Keratinocyte (primary cell): ENCODE results near the gene EPG5. TPM values are rescaled to one million over a fixed set of nuclear protein-coding genes. Genes with fewer than 3 reads are reported as not detected.

ENCODE experiments used
- DNase-seq: peaks from one replicate; pipeline ENCODE4 v3.0.0-alpha.2; 2011; ENCODE audit warnings: low read depth, missing footprints, low spot score
- FAIRE-seq: peaks from 2 replicates; lab custom pipeline; 2011; peaks lifted over from hg19 to GRCh38; lab: Jason Lieb, UNC
- H2AFZ ChIP-seq: 2 replicates; pipeline ENCODE4 v1.6.0; 2012; ENCODE audit warnings: low read length, control low read depth, inconsistent platforms; ENCODE audit not compliant: control insufficient read depth
- H3K27ac ChIP-seq: 2 replicates; pipeline ENCODE4 v1.5.1; 2011; ENCODE audit warnings: low read length; ENCODE audit not compliant: control insufficient read depth, insufficient read depth
- H3K27me3 ChIP-seq: 3 replicates; pipeline ENCODE4 v1.6.0; 2011; ENCODE audit warnings: low read length; ENCODE audit not compliant: control insufficient read depth, insufficient read depth; ENCODE audit errors: extremely low read depth
- H3K36me3 ChIP-seq, 2 experiments: 2 replicates in 1 of 2; 3 replicates in 1 of 2; pipeline ENCODE4 v1.5.1; 2011; ENCODE audit warnings: low read length in 2 of 2, mild to moderate bottlenecking in 1 of 2; ENCODE audit not compliant: control insufficient read depth in 2 of 2, insufficient read depth in 2 of 2; ENCODE audit errors: extremely low read depth in 1 of 2
- H3K4me1 ChIP-seq: 3 replicates; pipeline ENCODE4 v1.5.1; 2011; ENCODE audit warnings: low read length; ENCODE audit not compliant: control insufficient read depth, insufficient read depth; ENCODE audit errors: extremely low read depth
- H3K4me2 ChIP-seq: 3 replicates; pipeline ENCODE4 v1.6.0; 2011; ENCODE audit warnings: low read depth, low read length; ENCODE audit not compliant: control insufficient read depth, insufficient read depth; ENCODE audit errors: extremely low read depth
- H3K4me3 ChIP-seq, 3 experiments: fragments of 200-600 bp in 1 of 3; sonication (generic) in 1 of 3; 2 replicates in 2 of 3; 3 replicates in 1 of 3; pipeline ENCODE4 v1.5.1; 2011 to 2016; ENCODE audit warnings: low read length in 3 of 3, mild to moderate bottlenecking in 3 of 3, control low read depth in 2 of 3, inconsistent platforms in 1 of 3, low read depth in 1 of 3, mixed read lengths in 1 of 3, mixed run types in 1 of 3, moderate library complexity in 1 of 3; ENCODE audit not compliant: control insufficient read depth in 2 of 3, insufficient read depth in 2 of 3; ENCODE audit errors: extremely low read depth in 1 of 3
- H3K79me2 ChIP-seq: 2 replicates; pipeline ENCODE4 v1.6.0; 2012; ENCODE audit warnings: low read length; ENCODE audit not compliant: control insufficient read depth, insufficient read depth
- H3K9ac ChIP-seq: 3 replicates; pipeline ENCODE4 v1.6.0; 2011; ENCODE audit warnings: low read length; ENCODE audit not compliant: control insufficient read depth, insufficient read depth; ENCODE audit errors: extremely low read depth
- H3K9me1 ChIP-seq: 3 replicates; pipeline ENCODE4 v1.6.0; 2011; ENCODE audit warnings: low read length; ENCODE audit not compliant: control insufficient read depth, insufficient read depth; ENCODE audit errors: extremely low read depth
- H3K9me3 ChIP-seq: 2 replicates; pipeline ENCODE4 v1.5.1; 2012; ENCODE audit warnings: low read depth, low read length; ENCODE audit not compliant: control insufficient read depth
- H4K20me1 ChIP-seq: 3 replicates; pipeline ENCODE4 v1.6.0; 2011; ENCODE audit warnings: low read length; ENCODE audit not compliant: control insufficient read depth, insufficient read depth; ENCODE audit errors: extremely low read depth
- CTCF ChIP-seq, 3 experiments: IDR thresholded peaks in 1 of 3; conservative IDR thresholded peaks in 1 of 3; optimal IDR thresholded peaks in 1 of 3; 2 replicates in 2 of 3; 3 replicates in 1 of 3; pipeline versions ENCODE3 to v1.5.1; 2011; ENCODE audit warnings: low read length in 3 of 3, mild to moderate bottlenecking in 3 of 3, moderate library complexity in 2 of 3, control low read depth in 1 of 3, inconsistent platforms in 1 of 3; ENCODE audit not compliant: insufficient read depth in 2 of 3; ENCODE audit errors: extremely low read depth in 1 of 3
- EZH2 ChIP-seq: IDR thresholded peaks from one replicate; pipeline ENCODE4 v1.6.1; 2012; ENCODE audit warnings: inconsistent platforms, mild to moderate bottlenecking, low read length, moderate library complexity
- dilution Hi-C: fragments of 300-500 bp; cut with MboI; formaldehyde crosslinking; loops from one replicate; pipeline ENCODE4 v1.7.0; 2020; ENCODE audit warnings: low sequenced_read_pairs; ENCODE audit not compliant: extremely low pct_ligation_motif_present
- polyA plus RNA-seq, 5 experiments: library from polyadenylated mRNA; depleted of rRNA in 3 of 5; stranded (reverse) in 3 of 5; stranded (forward) in 1 of 5; unstranded in 1 of 5; fragments of >200 nt; gene quantifications; 1 replicate in 1 of 5; 2 replicates in 3 of 5; 3 replicates in 1 of 5; pipeline versions ENCODE4 v1.2.1 to v1.2.3, GENCODE V29; 2011 to 2012; ENCODE audit warnings: missing spikeins in 2 of 5, low read depth in 1 of 5, low replicate concordance in 1 of 5

EPG5 gene
- polyA plus RNA-seq, 1 donor (not counting 4 experiments of a cell fraction or from before 2014, with no cell fraction given) = 17.8 TPM

- no peak for DNase-seq
- Histone ChIP-seq H2AFZ (no peak overlapping the region), H3K27me3 (no peaks in the 10 kb centered on the region), H3K4me2 (no peak overlapping the region), H3K9me1 (no peaks in the 10 kb centered on the region), H3K4me3 (no peak overlapping the region), H3K79me2 (no peaks in the 10 kb centered on the region), H4K20me1 (no peaks in the 10 kb centered on the region), H3K9ac (no peak overlapping the region), H3K9me3 (no peaks in the 10 kb centered on the region), H3K27ac (no peak overlapping the region), H3K4me1 (no peaks in the 10 kb centered on the region), H3K36me3 (peaks cover 22 to 25% of the 10 kb centered on the region in 2 experiments)
- dilution Hi-C loops = no loop called here
- no peak for TF ChIP-seq EZH2
- TF ChIP-seq CTCF (optimal IDR thresholded peaks at IDR 0.05 in 1 of 3, IDR thresholded peaks at IDR 0.05 in 1 of 3, conservative IDR thresholded peaks at IDR 0.05 in 1 of 3; ENCODE audit: extremely low read depth in 1 of 3, insufficient read depth in 2 of 3, low read length in 3 of 3) = peak in 1 of 3 experiments; percentile 11
- FAIRE-seq = no peak
These were observed 50.8 kb downstream of the EPG5 start for GRCh38 chr18:45916302-45916701.

- FAIRE-seq = no peak
- dilution Hi-C loops = no loop called here
- peaks cover 24 to 26% of the 10 kb centered on the region in 2 experiments for H3K36me3 ChIP-seq
These were observed 53.9 kb downstream of the EPG5 start for GRCh38 chr18:45913276-45913675.

More at GRCh38 chr18:45913276-45913675, 53.9 kb downstream of the EPG5 start:
- TF ChIP-seq EZH2 (no peak), CTCF (optimal IDR thresholded peaks at IDR 0.05 in 1 of 3, IDR thresholded peaks at IDR 0.05 in 1 of 3, conservative IDR thresholded peaks at IDR 0.05 in 1 of 3; ENCODE audit: extremely low read depth in 1 of 3, insufficient read depth in 2 of 3, low read length in 3 of 3) (no peak)
- H4K20me1 ChIP-seq = no peaks in the 10 kb centered on the region
- H3K9me3 ChIP-seq = no peaks in the 10 kb centered on the region
- DNase-seq = no peak
- H3K4me1 ChIP-seq = no peaks in the 10 kb centered on the region
- no peak overlapping the region for H2AFZ ChIP-seq
- H3K4me2 ChIP-seq = no peak overlapping the region
- H3K4me3 ChIP-seq = no peak overlapping the region
- H3K9ac ChIP-seq = no peak overlapping the region
- H3K79me2 ChIP-seq = no peaks in the 10 kb centered on the region
- H3K27me3 ChIP-seq = no peaks in the 10 kb centered on the region
- no peak overlapping the region for H3K27ac ChIP-seq
- H3K9me1 ChIP-seq = no peaks in the 10 kb centered on the region
